ENCODE measurements around the gene GTPBP3. TPM values are rescaled to one million over a fixed set of nuclear protein-coding genes. Genes with fewer than 3 reads are reported as not detected.

The GTPBP3 gene
- total and polyA plus RNA-seq, 2 of the 13 experiments (the other 11 are each of a cell fraction or from before 2014, with no cell fraction given) = 17.5 to 30.0 TPM

GRCh38 chr19:17353386-17353785, 16.0 kb downstream of the GTPBP3 start:
- peak; percentile 34; the same call in 2 of the 3 replicates for ATAC-seq
- intact Hi-C loops (cut with micrococcal nuclease; ENCODE audit: unreplicated experiment) (no loop called here), in situ Hi-C loops (cut with HindIII; ENCODE audit: extremely low pct_ligation_motif_present, low pct_unique_long_range_greater_than_20kb) (no loop called here)
- no peaks in the 10 kb centered on the region for H3K79me2 ChIP-seq (ENCODE audit: insufficient read depth, low read length)
- no peak overlapping the region for H3K4me3 ChIP-seq (replicated peaks in 1 of 3; ENCODE audit: insufficient read depth in 1 of 3, low read depth in 2 of 3, low read length in 3 of 3)
- POLR2A ChIA-PET = no interaction called here
- CTCF ChIA-PET (ENCODE audit: low intra/inter-chr PET ratio, low total read pairs) = no interaction called here
- H3K27ac ChIP-seq (ENCODE audit: extremely low read length, insufficient read depth, low read length) = no peak overlapping the region
- no peak for DNase-seq (ENCODE audit: low spot score)
- H3K9me3 ChIP-seq (ENCODE audit: low read length) = no peaks in the 10 kb centered on the region
- H3K4me1 ChIP-seq (ENCODE audit: insufficient read depth, low read length) = peaks cover 24% of the 10 kb centered on the region
- H3K4me2 ChIP-seq (ENCODE audit: low read depth, low read length) = no peak overlapping the region
- no TSS peak for BruUV-seq (replicated peaks)
- TF ChIP-seq ZNF570 (CRISPR knock-in tag; IDR thresholded peaks at IDR 0.05; ENCODE audit: borderline replicate concordance) (no peak), ZNF652 (CRISPR knock-in tag; IDR thresholded peaks at IDR 0.05; ENCODE audit: borderline replicate concordance, low read depth) (no peak), RXRA (CRISPR knock-in tag; IDR thresholded peaks at IDR 0.05) (no peak), ZNF121 (CRISPR knock-in tag; IDR thresholded peaks at IDR 0.05) (no peak), ZBTB1 (CRISPR knock-in tag; IDR thresholded peaks at IDR 0.05; ENCODE audit: borderline replicate concordance) (no peak), ZKSCAN5 (CRISPR knock-in tag; IDR thresholded peaks at IDR 0.05) (peak; percentile 91), TEAD2 (CRISPR knock-in tag; IDR thresholded peaks at IDR 0.05) (no peak), SCMH1 (CRISPR knock-in tag; IDR thresholded peaks at IDR 0.05; ENCODE audit: borderline replicate concordance) (no peak)
- H3K27me3 ChIP-seq (ENCODE audit: control insufficient read depth in 1 of 2, insufficient read depth in 2 of 2, low read length in 2 of 2) = peaks cover 3 to 28% of the 10 kb centered on the region in 2 experiments; a peak in 4 of 5 replicates
- H3K36me3 ChIP-seq (replicated peaks in 1 of 2; ENCODE audit: control insufficient read depth in 1 of 2, insufficient read depth in 2 of 2, low read length in 2 of 2) = no peaks in the 10 kb centered on the region
- H4K20me1 ChIP-seq (ENCODE audit: insufficient read depth, low read length) = no peaks in the 10 kb centered on the region
- WGBS (ENCODE audit: low lambda C conversion rate) = 31% methylated on average over 8 of the region's 8 CpGs
- H3K9ac ChIP-seq (ENCODE audit: insufficient read depth, low read depth, low read length) = no peak overlapping the region
- no peak for FAIRE-seq
- H2AFZ ChIP-seq (ENCODE audit: low read length) = no peak overlapping the region

- Histone ChIP-seq H3K4me3 (replicated peaks in 1 of 3; ENCODE audit: insufficient read depth in 1 of 3, low read depth in 2 of 3, low read length in 3 of 3) (no peak overlapping the region), H3K36me3 (replicated peaks in 1 of 2; ENCODE audit: control insufficient read depth in 1 of 2, insufficient read depth in 2 of 2, low read length in 2 of 2) (no peaks in the 10 kb centered on the region), H3K4me2 (ENCODE audit: low read depth, low read length) (peak overlapping the region; percentile 53; the same call in 1 of the 2 replicates), H3K27ac (ENCODE audit: extremely low read length, insufficient read depth, low read length) (no peak overlapping the region), H3K4me1 (ENCODE audit: insufficient read depth, low read length) (peaks cover 24% of the 10 kb centered on the region), H3K79me2 (ENCODE audit: insufficient read depth, low read length) (no peaks in the 10 kb centered on the region), H3K9ac (ENCODE audit: insufficient read depth, low read depth, low read length) (no peak overlapping the region), H3K9me3 (ENCODE audit: low read length) (no peaks in the 10 kb centered on the region), H4K20me1 (ENCODE audit: insufficient read depth, low read length) (no peaks in the 10 kb centered on the region), H2AFZ (ENCODE audit: low read length) (no peak overlapping the region), H3K27me3 (ENCODE audit: control insufficient read depth in 1 of 2, insufficient read depth in 2 of 2, low read length in 2 of 2) (peaks cover 3 to 13% of the 10 kb centered on the region in 2 experiments; a peak in 3 of 5 replicates)
- DNase-seq (ENCODE audit: low spot score) (no peak), FAIRE-seq (no peak), ATAC-seq (no peak)
- POLR2A ChIA-PET = no interaction called here
- no TSS peak for BruUV-seq (replicated peaks)
- TF ChIP-seq CEBPB (IDR thresholded peaks at IDR 0.05; ENCODE audit: borderline replicate concordance, low read depth, low read length) = peak; percentile 69; the same call in 1 of the 2 replicates
- peak; percentile 6; the same call in 1 of the 2 replicates for TF ChIP-seq ZMYM3 (CRISPR knock-in tag; IDR thresholded peaks at IDR 0.05)
- peak; percentile 64 for TF ChIP-seq CEBPG (CRISPR knock-in tag; IDR thresholded peaks at IDR 0.05)
- peak; percentile 82 for TF ChIP-seq ZNF121 (CRISPR knock-in tag; IDR thresholded peaks at IDR 0.05)
- TF ChIP-seq STAG1 (CRISPR knock-in tag; IDR thresholded peaks at IDR 0.05) = no peak
- no peak for TF ChIP-seq HDAC2 (CRISPR knock-in tag; IDR thresholded peaks at IDR 0.05)
- TF ChIP-seq ZNF576 (CRISPR knock-in tag; IDR thresholded peaks at IDR 0.05) = no peak
- no peak for TF ChIP-seq GATAD1 (CRISPR knock-in tag; IDR thresholded peaks at IDR 0.05)
- TF ChIP-seq NFYB (CRISPR knock-in tag; IDR thresholded peaks at IDR 0.05) = no peak
- TF ChIP-seq ZNF770 (CRISPR knock-in tag; IDR thresholded peaks at IDR 0.05) = 0 out of 2 replicates have a peak, but pooled peaks have one; percentile 36
- no peak for TF ChIP-seq ZNF343 (CRISPR knock-in tag; IDR thresholded peaks at IDR 0.05)
- WGBS (ENCODE audit: low lambda C conversion rate) = 22% methylated on average over 7 of the region's 7 CpGs
- CTCF ChIA-PET (ENCODE audit: low intra/inter-chr PET ratio, low total read pairs) = no interaction called here
- intact Hi-C loops (cut with micrococcal nuclease; ENCODE audit: unreplicated experiment) = no loop called here
- in situ Hi-C loops (cut with HindIII; ENCODE audit: extremely low pct_ligation_motif_present, low pct_unique_long_range_greater_than_20kb) = no loop called here
These were observed 19.8 kb downstream of the GTPBP3 start for GRCh38 chr19:17357078-17357666.
